Keratinocyte (primary cell): ENCODE results near the gene GPR15.

Experiments used
- EZH2 ChIP-seq: IDR thresholded peaks from one replicate; pipeline ENCODE4 v1.6.1; 2012; ENCODE audit warnings: inconsistent platforms, mild to moderate bottlenecking, low read length, moderate library complexity
- TF ChIP-seq, protein P1 (sequence below), 3 experiments: IDR thresholded peaks in 1 of 3; conservative IDR thresholded peaks in 1 of 3; optimal IDR thresholded peaks in 1 of 3; 2 replicates in 2 of 3; 3 replicates in 1 of 3; pipeline versions ENCODE3 to v1.5.1; 2011; ENCODE audit warnings: low read length in 3 of 3, mild to moderate bottlenecking in 3 of 3, moderate library complexity in 2 of 3, control low read depth in 1 of 3, inconsistent platforms in 1 of 3; ENCODE audit not compliant: insufficient read depth in 2 of 3; ENCODE audit errors: extremely low read depth in 1 of 3

DNA sequence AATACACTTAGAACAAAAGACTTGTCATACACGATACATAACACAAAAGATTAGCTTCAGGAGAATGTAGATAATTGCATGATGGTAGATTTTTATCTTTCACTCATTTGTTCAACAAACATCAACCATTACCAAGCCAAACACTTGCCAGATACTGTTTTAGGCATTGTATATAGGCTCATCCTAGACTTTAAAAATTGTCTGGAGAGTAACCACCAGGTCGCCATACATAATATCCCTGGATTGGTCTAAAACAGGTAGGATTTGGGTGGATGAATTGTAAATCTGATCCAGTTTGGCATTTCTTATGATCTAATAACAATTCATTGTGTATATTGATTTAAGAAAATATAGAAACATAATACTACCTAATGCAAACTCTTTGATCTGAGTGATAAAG, 22.8 kb downstream of the GPR15 start:
- TF ChIP-seq, protein P1, sequence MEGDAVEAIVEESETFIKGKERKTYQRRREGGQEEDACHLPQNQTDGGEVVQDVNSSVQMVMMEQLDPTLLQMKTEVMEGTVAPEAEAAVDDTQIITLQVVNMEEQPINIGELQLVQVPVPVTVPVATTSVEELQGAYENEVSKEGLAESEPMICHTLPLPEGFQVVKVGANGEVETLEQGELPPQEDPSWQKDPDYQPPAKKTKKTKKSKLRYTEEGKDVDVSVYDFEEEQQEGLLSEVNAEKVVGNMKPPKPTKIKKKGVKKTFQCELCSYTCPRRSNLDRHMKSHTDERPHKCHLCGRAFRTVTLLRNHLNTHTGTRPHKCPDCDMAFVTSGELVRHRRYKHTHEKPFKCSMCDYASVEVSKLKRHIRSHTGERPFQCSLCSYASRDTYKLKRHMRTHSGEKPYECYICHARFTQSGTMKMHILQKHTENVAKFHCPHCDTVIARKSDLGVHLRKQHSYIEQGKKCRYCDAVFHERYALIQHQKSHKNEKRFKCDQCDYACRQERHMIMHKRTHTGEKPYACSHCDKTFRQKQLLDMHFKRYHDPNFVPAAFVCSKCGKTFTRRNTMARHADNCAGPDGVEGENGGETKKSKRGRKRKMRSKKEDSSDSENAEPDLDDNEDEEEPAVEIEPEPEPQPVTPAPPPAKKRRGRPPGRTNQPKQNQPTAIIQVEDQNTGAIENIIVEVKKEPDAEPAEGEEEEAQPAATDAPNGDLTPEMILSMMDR (optimal IDR thresholded peaks at IDR 0.05 in 1 of 3, IDR thresholded peaks at IDR 0.05 in 1 of 3, conservative IDR thresholded peaks at IDR 0.05 in 1 of 3; ENCODE audit: extremely low read depth in 1 of 3, insufficient read depth in 2 of 3, low read length in 3 of 3) = no peak
- TF ChIP-seq EZH2 = no peak
